ENCODE results near the gene FBLN5. TPM values are rescaled to one million over a fixed set of nuclear protein-coding genes. Genes with fewer than 3 reads are reported as not detected.

FBLN5 gene
- total and polyA plus RNA-seq, 9 of the 15 experiments (the other 6 are each of a cell fraction or from before 2014, with no cell fraction given), result 0.11 to 0.22 TPM; not detected in 7

DNA sequence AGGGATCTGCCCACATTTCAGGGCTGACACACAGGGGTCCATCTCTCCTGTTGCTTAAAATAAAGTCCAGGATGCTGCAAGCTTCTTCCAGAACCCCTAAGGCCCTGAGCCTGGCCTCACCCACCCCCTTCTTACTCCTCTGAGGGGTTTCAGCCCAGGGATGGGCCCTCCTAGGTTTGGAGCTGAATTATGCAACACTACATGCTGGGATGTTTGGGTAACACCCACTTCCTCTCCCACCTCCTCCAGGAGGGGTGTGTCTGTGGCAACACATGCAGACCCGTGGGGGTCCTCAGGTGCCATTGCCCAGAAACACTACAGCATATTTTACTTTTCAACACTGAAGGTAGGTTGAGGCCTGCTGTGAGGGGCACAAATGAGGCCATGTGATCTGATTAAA, 5.4 kb downstream of the FBLN5 start:
- 0% methylated on average over 1 of the region's 1 CpG for WGBS (ENCODE audit: insufficient coverage, low coverage, missing lambda C conversion rate)
- H3K9me3 ChIP-seq (replicated peaks; ENCODE audit: control insufficient read depth, insufficient read depth, low read depth, low read length), result no peaks in the 10 kb centered on the region
- no peak overlapping the region for H2AFZ ChIP-seq (ENCODE audit: low read depth, low read length)
- no peaks in the 10 kb centered on the region for H3K79me2 ChIP-seq (ENCODE audit: control insufficient read depth, insufficient read depth, low read length)
- no peak for ATAC-seq
- POLR2A ChIA-PET, result no interaction called here
- no peak overlapping the region for H3K27ac ChIP-seq (ENCODE audit: extremely low read depth, low read depth, low read length)
- H3K4me2 ChIP-seq (ENCODE audit: insufficient read depth, low read length), result no peak overlapping the region
- TF ChIP-seq MCM2 (IDR thresholded peaks at IDR 0.05; ENCODE audit: low read depth), result no peak
- no peak for TF ChIP-seq ZNF133 (CRISPR knock-in tag; IDR thresholded peaks at IDR 0.05)
- TF ChIP-seq HNRNPLL (IDR thresholded peaks at IDR 0.05; ENCODE audit: low read depth, low read length, poor library complexity, severe bottlenecking), result no peak
- TF ChIP-seq TRIM25 (IDR thresholded peaks at IDR 0.05; ENCODE audit: borderline replicate concordance), result no peak
- TF ChIP-seq, protein P1, sequence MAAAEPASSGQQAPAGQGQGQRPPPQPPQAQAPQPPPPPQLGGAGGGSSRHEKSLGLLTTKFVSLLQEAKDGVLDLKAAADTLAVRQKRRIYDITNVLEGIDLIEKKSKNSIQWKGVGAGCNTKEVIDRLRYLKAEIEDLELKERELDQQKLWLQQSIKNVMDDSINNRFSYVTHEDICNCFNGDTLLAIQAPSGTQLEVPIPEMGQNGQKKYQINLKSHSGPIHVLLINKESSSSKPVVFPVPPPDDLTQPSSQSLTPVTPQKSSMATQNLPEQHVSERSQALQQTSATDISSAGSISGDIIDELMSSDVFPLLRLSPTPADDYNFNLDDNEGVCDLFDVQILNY (CRISPR knock-in tag; IDR thresholded peaks at IDR 0.05), result no peak
- intact Hi-C loops (cut with micrococcal nuclease), result no loop called here
- no peak overlapping the region for H3K9ac ChIP-seq (ENCODE audit: insufficient read depth in 1 of 2, low read depth in 2 of 2, low read length in 2 of 2)
- peaks cover 10 to 14% of the 10 kb centered on the region in 2 experiments; a peak in 4 of 5 replicates for H3K27me3 ChIP-seq (ENCODE audit: control insufficient read depth in 2 of 2, insufficient read depth in 2 of 2, low read length in 2 of 2)
- no peaks in the 10 kb centered on the region for H3K9me1 ChIP-seq (ENCODE audit: control insufficient read depth, insufficient read depth, low read length)
- H3K4me1 ChIP-seq (replicated peaks in 1 of 2; ENCODE audit: control insufficient read depth in 2 of 2, insufficient read depth in 2 of 2, low read length in 2 of 2), result peaks cover 0 to 2% of the 10 kb centered on the region in 2 experiments; a peak in 1 of 5 replicates
- H3K4me3 ChIP-seq, result no peak overlapping the region
- no peak for DNase-seq (ENCODE audit: extremely low read depth in 1 of 4, low spot score in 3 of 4)
- no TSS peak for BruUV-seq (replicated peaks)
- CTCF ChIA-PET (ENCODE audit: low intra/inter-chr PET ratio), result no interaction called here
- no peak for FAIRE-seq
- no peaks in the 10 kb centered on the region for H3K36me3 ChIP-seq (ENCODE audit: control insufficient read depth, insufficient read depth, low read length)
- no peaks in the 10 kb centered on the region for H4K20me1 ChIP-seq (replicated peaks; ENCODE audit: control insufficient read depth, insufficient read depth, low read length)
- in situ Hi-C loops (cut with MboI), result no loop called here

Data from K562 (cell line).